Small intestine (tissue), 7 donors: ENCODE measurements around the gene ZNF462. TPM values are rescaled to one million over a fixed set of nuclear protein-coding genes. Genes with fewer than 3 reads are reported as not detected.
A peak's percentile ranks its signal among the peaks of the same experiment; 100 is the strongest.

Experiments
- DNase-seq, 2 donors: peaks; one replicate each; pipeline versions ENCODE4 v3.0.0 to v3.0.0-alpha.2; 2013
- FAIRE-seq: peaks from 2 replicates; lab custom pipeline; 2012; peaks lifted over from hg19 to GRCh38; lab: Jason Lieb, UNC
- H3K27ac ChIP-seq, 3 donors: one replicate each; pipeline ENCODE4 v1.5.1; 2013; ENCODE audit warnings: low read length in 2 of 3, mild to moderate bottlenecking in 2 of 3, control low read depth in 1 of 3, inconsistent platforms in 1 of 3, low read depth in 1 of 3, moderate library complexity in 1 of 3
- H3K27me3 ChIP-seq, 3 donors: one replicate each; pipeline ENCODE4 v1.6.1; 2013; ENCODE audit warnings: low read length in 3 of 3, inconsistent platforms in 1 of 3; ENCODE audit not compliant: control insufficient read depth in 3 of 3, insufficient read depth in 3 of 3
- H3K36me3 ChIP-seq, 3 donors: one replicate each; pipeline ENCODE4 v1.6.1; 2013; ENCODE audit warnings: low read length in 3 of 3, inconsistent platforms in 1 of 3, low read depth in 1 of 3, mild to moderate bottlenecking in 1 of 3, moderate library complexity in 1 of 3; ENCODE audit not compliant: control insufficient read depth in 3 of 3, insufficient read depth in 2 of 3
- H3K4me1 ChIP-seq, 3 donors: one replicate each; pipeline ENCODE4 v1.6.1; 2013; ENCODE audit warnings: low read length in 2 of 3, inconsistent platforms in 1 of 3, low read depth in 1 of 3, mild to moderate bottlenecking in 1 of 3, moderate library complexity in 1 of 3; ENCODE audit not compliant: control insufficient read depth in 3 of 3, insufficient read depth in 2 of 3
- H3K4me3 ChIP-seq, 3 donors: one replicate each; pipeline ENCODE4 v1.5.1; 2013; ENCODE audit warnings: low read length in 3 of 3, control low read depth in 1 of 3, inconsistent platforms in 1 of 3, low read depth in 1 of 3, mild to moderate bottlenecking in 1 of 3, moderate library complexity in 1 of 3
- H3K9me3 ChIP-seq, 2 donors: one replicate each; pipeline ENCODE4 v1.6.1; 2013; ENCODE audit warnings: low read depth in 1 of 2, low read length in 1 of 2; ENCODE audit not compliant: control insufficient read depth in 2 of 2, insufficient read depth in 1 of 2
- WGBS, 3 donors: extraction: QIAGEN DNeasy Blood & Tissue Kit; methylation state at CpG; one replicate each; pipeline ENCODE4 v1.1.7; 2013; 5-methylcytosine and 5-hydroxymethylcytosine counted together
- polyA plus RNA-seq, 4 donors: library from polyadenylated mRNA; stranded (reverse) in 3 of 4; unstranded in 1 of 4; fragments of 200-250 nt in 3 of 4; fragments of 120-200 nt in 1 of 4; gene quantifications; one replicate each; pipeline versions ENCODE4 v1.2.1 to v1.2.3, GENCODE V29; 2013
- donor health status: healthy with polysubstance abuse.
- donor health status: control.
- donor health status: control.
- donor health status: Bipolar disorder and iron deficiency.
- donor health status: healthy.

Gene ZNF462
- polyA plus RNA-seq, 4 donors = 0.54 to 13.0 (median 3.3) TPM

DNA sequence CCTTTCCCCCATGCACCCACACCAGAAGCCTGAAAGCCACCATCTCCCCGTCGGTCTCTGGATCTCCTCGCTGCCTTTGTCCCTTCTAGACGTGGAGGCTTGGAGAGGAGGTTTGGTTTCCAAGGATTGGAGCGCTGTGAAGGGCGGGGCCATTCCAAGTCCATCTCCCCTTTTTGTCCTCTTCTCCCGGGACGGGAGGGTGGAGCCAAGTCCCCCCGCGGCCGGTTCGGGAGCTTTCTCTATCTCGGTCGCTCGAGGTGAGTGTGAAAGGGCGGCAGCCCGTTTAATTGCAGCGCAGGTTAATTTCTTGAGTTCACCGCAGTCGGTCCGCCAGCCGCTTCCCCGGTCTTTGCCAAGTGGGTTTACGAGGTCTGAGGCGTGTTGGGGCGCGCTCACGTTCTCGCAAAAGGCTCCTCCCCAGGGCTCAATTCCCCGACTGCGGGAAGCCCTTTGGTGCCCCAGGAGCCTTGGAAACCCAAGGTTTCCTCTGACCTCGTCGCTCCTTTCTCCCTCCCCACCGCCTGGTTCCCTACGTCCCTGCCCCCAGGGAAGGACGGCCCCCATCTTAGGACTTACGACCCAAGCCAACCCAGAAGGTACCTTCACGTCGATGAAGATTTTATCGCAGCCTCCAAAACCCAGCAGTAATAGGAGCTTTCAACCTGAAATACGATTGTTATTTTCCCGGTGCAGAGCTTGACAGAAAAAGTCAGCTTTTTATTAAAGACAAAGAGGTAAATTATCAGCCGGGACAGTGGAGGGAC, 2.8 kb upstream of the ZNF462 start:
- Histone ChIP-seq H3K9me3 (no peaks in the 10 kb centered on the region), H3K27me3 (peaks cover 0 to 11% (median 6%) of the 10 kb centered on the region in 3 donors), H3K27ac (peak overlapping the region; percentile 2 to 64 (median 30)), H3K4me1 (peaks cover 0 to 10% (median 0%) of the 10 kb centered on the region in 3 donors), H3K4me3 (peak overlapping the region; percentile 27 to 94 (median 63)), H3K36me3 (no peaks in the 10 kb centered on the region)
- DNase-seq = peak; percentile 43 to 71
- FAIRE-seq = no peak
- 2 to 3% (median 2%) methylated on average over 43 of the region's 43 CpGs for WGBS, 3 donors

DNA sequence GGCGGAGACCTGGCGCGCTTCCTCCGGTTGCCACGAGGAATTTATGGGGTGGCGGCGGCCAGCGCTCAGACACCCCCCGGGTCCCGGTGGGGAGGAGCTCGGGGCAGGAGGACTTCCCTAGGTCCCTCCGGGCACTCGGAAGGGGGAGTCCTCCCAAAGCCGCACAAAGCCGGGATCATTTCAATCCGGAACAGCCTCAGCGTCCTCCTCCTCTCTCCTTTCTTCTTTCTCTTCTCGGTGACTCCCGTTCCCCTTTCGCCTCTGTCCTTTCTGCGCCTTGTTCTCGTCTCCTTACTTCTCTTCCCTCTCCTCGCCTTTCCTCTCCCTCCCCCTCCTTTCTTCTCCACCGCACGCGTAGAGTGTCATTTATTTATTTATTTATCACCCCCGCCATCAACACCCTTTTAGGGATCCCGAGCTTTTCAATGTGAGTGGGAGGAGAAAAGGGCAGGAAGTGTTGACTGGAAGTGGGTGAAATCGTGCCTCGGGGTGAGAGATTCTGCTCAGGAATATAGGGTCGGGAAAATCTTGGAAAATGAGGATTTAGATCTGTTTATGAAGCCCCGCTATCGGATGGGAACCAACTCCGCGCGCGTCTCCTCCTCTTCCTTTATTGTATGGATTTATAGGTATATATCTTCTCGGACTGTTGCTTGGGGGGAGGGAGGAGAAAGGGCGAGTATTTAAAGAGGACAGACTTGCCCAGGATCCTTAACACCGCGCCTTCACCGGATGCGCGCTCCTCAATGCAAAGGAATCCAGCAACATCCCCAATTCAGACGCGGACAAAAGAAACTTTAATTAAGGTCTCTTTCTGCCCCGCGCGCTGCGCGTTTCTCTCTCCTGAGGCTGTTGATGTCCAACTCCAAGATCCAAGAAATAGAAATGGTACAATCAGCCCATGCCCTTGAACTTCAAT, 2.0 kb upstream of the ZNF462 start:
- H3K27ac ChIP-seq = peak overlapping the region; percentile 30 to 64 (median 36)
- peaks cover 0 to 14% (median 0%) of the 10 kb centered on the region in 3 donors for H3K4me1 ChIP-seq
- no peaks in the 10 kb centered on the region for H3K36me3 ChIP-seq
- H3K9me3 ChIP-seq = no peaks in the 10 kb centered on the region
- peak; percentile 23 to 65 for DNase-seq
- WGBS, 3 donors = 2 to 4% (median 2%) methylated on average over 51 of the region's 51 CpGs
- H3K4me3 ChIP-seq = peak overlapping the region; percentile 42 to 94 (median 63)
- no peak for FAIRE-seq
- peaks cover 0 to 11% (median 6%) of the 10 kb centered on the region in 3 donors for H3K27me3 ChIP-seq

DNA sequence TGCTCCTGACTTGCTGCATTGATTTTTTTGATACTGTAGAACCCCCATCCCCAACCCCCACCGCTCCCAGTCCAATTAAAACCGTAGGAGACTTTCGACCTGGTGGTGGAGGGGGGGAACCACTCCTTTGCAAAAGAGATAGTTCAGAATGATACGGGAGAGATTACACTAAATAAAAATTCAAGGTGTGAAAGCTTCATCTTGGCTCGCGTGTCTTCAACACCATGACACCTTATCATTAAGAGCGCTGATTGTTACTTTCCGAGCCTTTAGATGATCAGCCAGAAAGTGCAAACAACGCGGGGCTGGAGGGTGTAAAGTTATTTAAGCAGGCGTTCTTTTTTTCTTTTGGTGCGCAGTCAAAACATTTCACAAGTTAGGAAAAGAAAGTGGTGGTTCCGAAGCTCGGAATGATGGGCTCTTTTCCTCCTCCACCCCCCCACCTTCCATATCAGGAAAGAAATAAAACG, 1.3 kb upstream of the ZNF462 start:
- H3K27me3 ChIP-seq = peaks cover 0 to 11% (median 6%) of the 10 kb centered on the region in 3 donors
- no peaks in the 10 kb centered on the region for H3K9me3 ChIP-seq
- H3K36me3 ChIP-seq = no peaks in the 10 kb centered on the region
- WGBS, 3 donors = 1 to 3% (median 1%) methylated on average over 15 of the region's 15 CpGs
- H3K4me1 ChIP-seq = peaks cover 0 to 14% (median 0%) of the 10 kb centered on the region in 3 donors
- H3K27ac ChIP-seq = peak overlapping the region in 2 of 3 donors; percentile 26 to 27
- H3K4me3 ChIP-seq = peak overlapping the region; percentile 42 to 94 (median 63)
- no peak for DNase-seq
- FAIRE-seq = no peak

DNA sequence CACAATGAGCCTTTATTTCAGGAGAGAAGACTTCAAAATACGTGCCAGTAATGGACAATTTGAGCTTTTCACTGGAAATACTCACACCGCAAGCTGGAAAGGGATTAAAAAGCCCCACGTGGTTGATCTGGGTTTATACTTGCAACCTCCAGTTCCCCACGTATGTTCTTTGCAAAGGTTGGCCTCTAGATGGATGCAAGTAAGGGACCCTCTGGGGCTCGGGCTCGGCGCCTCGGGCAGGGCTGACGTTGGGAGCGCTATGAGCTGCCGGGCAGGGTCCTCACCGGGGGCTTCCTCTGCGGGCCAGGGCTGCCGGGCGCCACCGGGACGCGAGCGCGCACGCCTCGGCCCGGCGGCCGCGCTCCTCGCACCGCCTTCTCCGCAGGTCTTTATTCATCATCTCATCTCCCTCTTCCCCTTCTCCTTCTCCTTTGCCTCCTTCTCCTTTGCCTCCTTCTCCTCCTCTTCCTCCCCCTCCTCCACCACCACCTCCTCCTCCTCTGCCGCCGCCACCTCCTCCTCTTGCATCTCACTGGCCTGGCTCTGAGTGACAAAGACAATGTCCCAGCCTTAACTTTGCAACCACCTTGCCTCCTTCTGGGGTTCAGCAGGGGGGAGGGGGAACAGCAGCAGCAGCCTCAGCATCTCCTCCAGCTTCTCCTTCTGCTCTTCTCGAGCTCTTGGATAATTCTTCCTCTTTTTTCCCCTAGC, 701 bp upstream of the ZNF462 start:
- H3K9me3 ChIP-seq = no peaks in the 10 kb centered on the region
- FAIRE-seq (no peak), DNase-seq (peak; percentile 31 to 69)

DNA sequence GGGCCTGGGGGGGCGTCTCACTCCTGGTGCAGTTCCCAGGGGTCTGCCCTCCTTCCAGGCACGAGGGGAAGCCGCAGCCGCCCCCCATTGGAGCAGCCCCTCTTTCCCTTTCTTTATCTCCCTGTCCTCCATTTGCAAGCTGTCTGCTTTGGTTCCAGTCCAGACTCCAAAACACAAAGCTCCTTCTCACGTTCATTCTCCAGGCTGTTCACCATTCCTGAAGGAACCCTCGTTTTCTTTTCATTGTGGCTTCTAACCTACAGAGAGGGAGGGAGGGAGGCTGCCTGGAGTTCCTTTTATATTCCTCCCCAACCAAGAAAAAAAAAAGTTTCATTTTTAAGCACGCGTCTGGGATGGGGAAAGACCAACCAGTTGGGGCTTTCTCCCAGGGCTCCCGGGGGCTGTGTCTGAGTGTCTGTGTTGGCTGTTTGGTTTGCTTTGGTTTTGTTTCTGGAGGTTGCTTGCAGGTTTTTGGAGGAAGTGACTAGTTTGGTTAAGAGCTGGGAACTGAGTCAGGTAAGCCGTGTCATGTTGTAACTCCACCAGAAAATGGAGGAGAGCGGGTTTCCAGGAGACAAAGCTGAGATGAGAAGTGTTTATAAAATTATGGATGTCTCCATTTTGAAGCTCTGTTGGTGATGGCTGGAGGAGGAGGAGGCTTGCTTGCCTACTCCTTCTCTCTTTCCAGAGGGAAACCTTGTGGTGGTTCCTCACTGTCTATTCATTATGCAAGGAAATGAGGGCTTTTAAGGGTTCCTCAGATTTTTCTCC, 1.6 kb downstream of the ZNF462 start:
- Histone ChIP-seq H3K27ac (peak overlapping the region in 2 of 3 donors; percentile 82 to 90), H3K4me1 (peaks cover 0 to 14% (median 0%) of the 10 kb centered on the region in 3 donors), H3K9me3 (no peaks in the 10 kb centered on the region), H3K4me3 (peak overlapping the region; percentile 37 to 94 (median 63)), H3K27me3 (peaks cover 0 to 11% (median 6%) of the 10 kb centered on the region in 3 donors), H3K36me3 (no peaks in the 10 kb centered on the region)
- WGBS, 3 donors = 7 to 18% (median 14%) methylated on average over 10 to 11 of the region's 11 CpGs
- DNase-seq (peak; percentile 28 to 76), FAIRE-seq (no peak)

More for the DNA sequence above, 701 bp upstream of the ZNF462 start:
- H3K4me1 ChIP-seq = peaks cover 0 to 16% (median 0%) of the 10 kb centered on the region in 3 donors
- WGBS, 3 donors = 0 to 4% (median 1%) methylated on average over 16 to 32 of the region's 32 CpGs
- peaks cover 0 to 11% (median 6%) of the 10 kb centered on the region in 3 donors for H3K27me3 ChIP-seq
- H3K36me3 ChIP-seq = no peaks in the 10 kb centered on the region
- peak overlapping the region; percentile 42 to 94 (median 63) for H3K4me3 ChIP-seq
- H3K27ac ChIP-seq = peak overlapping the region in 2 of 3 donors; percentile 82 to 90

DNA sequence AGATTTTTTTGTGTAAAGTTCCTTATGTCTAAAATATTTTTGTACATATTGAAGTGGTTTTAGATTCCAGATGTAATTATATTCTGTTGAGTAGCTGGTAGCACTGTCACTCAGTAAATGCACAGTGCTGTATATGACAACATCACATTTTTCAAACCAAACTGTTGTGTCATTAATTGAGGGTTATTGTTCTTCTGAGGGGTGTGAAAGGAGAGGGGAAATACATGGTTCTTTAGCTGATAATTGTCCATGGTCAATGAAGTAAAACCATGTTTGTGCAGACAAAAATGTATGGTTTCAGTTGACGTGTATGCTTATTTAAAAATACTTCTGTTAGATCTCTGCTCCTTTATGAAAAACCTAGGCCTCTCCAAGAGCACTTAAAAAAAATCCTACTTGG, 3.3 kb downstream of the ZNF462 start:
- peaks cover 0 to 6% (median 0%) of the 10 kb centered on the region in 3 donors for H3K27me3 ChIP-seq
- no peak for DNase-seq
- peaks cover 0 to 14% (median 0%) of the 10 kb centered on the region in 3 donors for H3K4me1 ChIP-seq
- 86 to 89% (median 86%) methylated on average over 1 of the region's 1 CpG for WGBS, 3 donors
- no peak overlapping the region for H3K4me3 ChIP-seq
- no peaks in the 10 kb centered on the region for H3K36me3 ChIP-seq
- H3K9me3 ChIP-seq = no peaks in the 10 kb centered on the region
- no peak overlapping the region for H3K27ac ChIP-seq
- no peak for FAIRE-seq

DNA sequence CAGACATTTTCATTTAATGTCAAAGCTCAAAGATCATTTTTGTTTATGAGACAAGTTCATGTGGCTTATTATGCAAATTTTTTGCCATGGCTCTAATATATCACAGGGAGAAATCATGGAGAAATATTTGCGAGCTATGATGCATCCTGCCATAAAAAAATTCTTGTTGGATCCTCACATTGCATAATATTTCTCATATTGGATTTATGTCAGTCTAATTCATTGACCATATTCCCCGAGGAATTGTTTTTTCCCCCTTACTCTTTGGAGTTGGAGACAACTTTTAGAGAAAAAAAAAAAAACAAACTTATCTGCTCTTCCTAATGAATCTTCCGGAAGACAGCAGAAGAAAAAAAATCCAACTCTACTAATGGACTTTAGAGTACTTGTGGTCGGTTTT, 4.3 kb downstream of the ZNF462 start:
- Histone ChIP-seq H3K36me3 (no peaks in the 10 kb centered on the region), H3K4me3 (no peak overlapping the region), H3K27ac (no peak overlapping the region), H3K4me1 (peaks cover 0 to 14% (median 0%) of the 10 kb centered on the region in 3 donors), H3K9me3 (no peaks in the 10 kb centered on the region), H3K27me3 (no peaks in the 10 kb centered on the region)
- WGBS, 3 donors = 85 to 90% (median 87%) methylated on average over 4 of the region's 4 CpGs
- no peak for FAIRE-seq
- DNase-seq = no peak
